Endothelial cell of umbilical vein (primary cell): ENCODE data around the gene GLTP. TPM values are rescaled to one million over a fixed set of nuclear protein-coding genes. Genes with fewer than 3 reads are reported as not detected.

Experiments used
- BruUV-seq: library from RNA; stranded (reverse); fragments of 400-500 nt; replicated peaks from 2 replicates; lab custom pipeline; 2021; lab: Mats Ljungman, UMichigan
- CTCF ChIA-PET: fragments of 300-600, 350-600 bp; sonication (Branson Sonifier 250); formaldehyde crosslinking; loops from one replicate; lab custom pipeline; 2021; ENCODE audit warnings: antibody characterized with exemption, inconsistent platforms; lab: Charles Lee
- POLR2A ChIA-PET: fragments of 300-600, 350-600 bp; sonication (Branson Sonifier 250); formaldehyde crosslinking; loops from one replicate; lab custom pipeline; 2021; ENCODE audit warnings: antibody characterized with exemption, inconsistent platforms; lab: Charles Lee
- DNase-seq: peaks from one replicate; pipeline ENCODE4 v3.0.0-alpha.2; 2011; ENCODE audit warnings: low read depth, low spot score
- FAIRE-seq: peaks from 2 replicates; lab custom pipeline; 2011; peaks lifted over from hg19 to GRCh38; lab: Jason Lieb, UNC
- H2AFZ ChIP-seq: 2 replicates; pipeline ENCODE4 v1.6.0; 2012; ENCODE audit warnings: low read depth, low read length, control low read depth, inconsistent platforms
- H3K27ac ChIP-seq: 2 replicates; pipeline ENCODE4 v1.5.1; 2011; ENCODE audit warnings: low read depth, mild to moderate bottlenecking, control low read depth, low read length, moderate library complexity; ENCODE audit not compliant: insufficient read depth
- H3K27me3 ChIP-seq, 2 experiments: 2 replicates each; pipeline versions ENCODE4 v1.6.0 to v1.6.1; 2011; ENCODE audit warnings: low read length in 2 of 2, mixed read lengths in 1 of 2; ENCODE audit not compliant: control insufficient read depth in 2 of 2, insufficient read depth in 2 of 2
- H3K36me3 ChIP-seq, 2 experiments: 2 replicates in 1 of 2; 3 replicates in 1 of 2; pipeline ENCODE4 v1.5.1; 2011; ENCODE audit warnings: low read length in 2 of 2, mild to moderate bottlenecking in 1 of 2, moderate library complexity in 1 of 2; ENCODE audit not compliant: control insufficient read depth in 2 of 2, insufficient read depth in 2 of 2; ENCODE audit errors: extremely low read depth in 1 of 2
- H3K4me1 ChIP-seq: 3 replicates; pipeline ENCODE4 v1.5.1; 2011; ENCODE audit warnings: mild to moderate bottlenecking, low read length; ENCODE audit not compliant: control insufficient read depth, insufficient read depth; ENCODE audit errors: extremely low read depth
- H3K4me2 ChIP-seq: 2 replicates; pipeline ENCODE4 v1.6.1; 2011; ENCODE audit warnings: low read length, control low read depth, mixed read lengths; ENCODE audit not compliant: insufficient read depth
- H3K4me3 ChIP-seq, 3 experiments: fragments of 200-600 bp in 1 of 3; sonication (generic), shearing (Covaris generic) in 1 of 3; replicated peaks in 1 of 3; 2 replicates each; pipeline ENCODE4 v1.5.1; 2011 to 2016; ENCODE audit warnings: control low read depth in 3 of 3, low read length in 3 of 3, mild to moderate bottlenecking in 2 of 3, inconsistent platforms in 1 of 3, low read depth in 1 of 3, moderate library complexity in 1 of 3; ENCODE audit not compliant: insufficient read depth in 1 of 3
- H3K79me2 ChIP-seq: 2 replicates; pipeline ENCODE4 v1.6.0; 2012; ENCODE audit warnings: low read length, inconsistent platforms; ENCODE audit not compliant: control insufficient read depth, insufficient read depth
- H3K9ac ChIP-seq: replicated peaks from 2 replicates; pipeline ENCODE3; 2011; ENCODE audit warnings: low read length, control low read depth; ENCODE audit not compliant: insufficient read depth; ENCODE audit errors: extremely low read depth
- H3K9me1 ChIP-seq: replicated peaks from 3 replicates; pipeline ENCODE4 v1.6.0; 2011; ENCODE audit warnings: mild to moderate bottlenecking, low read length; ENCODE audit not compliant: control insufficient read depth, insufficient read depth; ENCODE audit errors: extremely low read depth
- H3K9me3 ChIP-seq: replicated peaks from 2 replicates; pipeline ENCODE4 v1.5.1; 2012; ENCODE audit warnings: low read length, inconsistent platforms; ENCODE audit not compliant: control insufficient read depth, insufficient read depth
- H4K20me1 ChIP-seq: replicated peaks from 2 replicates; pipeline ENCODE3; 2011; ENCODE audit warnings: mild to moderate bottlenecking, low read length; ENCODE audit not compliant: control insufficient read depth, insufficient read depth; ENCODE audit errors: extremely low read depth
- CTCF ChIP-seq, 2 donors: IDR thresholded peaks; 1 replicate in 1 of 2; 2 replicates in 1 of 2; pipeline ENCODE4 v1.5.1; 2011; ENCODE audit warnings: low read length in 2 of 2, mild to moderate bottlenecking in 2 of 2, moderate library complexity in 2 of 2, control low read depth in 1 of 2, inconsistent platforms in 1 of 2, low read depth in 1 of 2; ENCODE audit not compliant: insufficient read depth in 1 of 2; ENCODE audit errors: extremely low read depth in 1 of 2
- EZH2 ChIP-seq: IDR thresholded peaks from 2 replicates; pipeline ENCODE4 v1.6.1; 2012; ENCODE audit warnings: borderline replicate concordance, low read depth, mild to moderate bottlenecking, moderate library complexity, low read length, inconsistent platforms; ENCODE audit not compliant: severe bottlenecking
- FOS ChIP-seq: IDR thresholded peaks from 2 replicates; pipeline ENCODE4 v1.6.1; 2011; ENCODE audit warnings: mild to moderate bottlenecking, low read length, moderate library complexity, borderline replicate concordance; ENCODE audit not compliant: insufficient read depth
- GATA2 ChIP-seq: IDR thresholded peaks from 2 replicates; pipeline ENCODE4 v1.7.0; 2011; ENCODE audit warnings: low read depth, mild to moderate bottlenecking, moderate library complexity, mixed read lengths, low read length; ENCODE audit not compliant: insufficient read length, insufficient read depth
- JUN ChIP-seq: IDR thresholded peaks from 2 replicates; pipeline ENCODE4 v1.6.1; 2011; ENCODE audit warnings: borderline replicate concordance, low read depth; ENCODE audit not compliant: insufficient read length, insufficient read depth
- MAX ChIP-seq: IDR thresholded peaks from 2 replicates; pipeline ENCODE4 v1.6.1; 2011; ENCODE audit not compliant: insufficient read depth, insufficient read length
- MYC ChIP-seq: IDR thresholded peaks from one replicate; pipeline ENCODE4 v1.6.1; 2011; ENCODE audit warnings: mild to moderate bottlenecking, low read depth, low read length
- POLR2A ChIP-seq: IDR thresholded peaks from 2 replicates; pipeline ENCODE4 v1.6.1; 2012; ENCODE audit warnings: low read depth, mild to moderate bottlenecking, control low read depth, low read length
- POLR2AphosphoS5 ChIP-seq: IDR thresholded peaks from 2 replicates; pipeline ENCODE4 v1.6.1; 2012; ENCODE audit warnings: low read depth, mild to moderate bottlenecking, control low read depth, low read length, moderate library complexity; ENCODE audit not compliant: insufficient read depth
- dilution Hi-C: fragments of 300-500 bp; cut with MboI; formaldehyde crosslinking; loops from one replicate; pipeline ENCODE4 v1.15.0; 2019; ENCODE audit warnings: low sequenced_read_pairs; ENCODE audit not compliant: extremely low pct_ligation_motif_present
- intact Hi-C: fragments of 100-400 bp; cut with micrococcal nuclease; formaldehyde crosslinking; loops from one replicate; pipeline ENCODE4 v1.10.0; 2022
- polyA plus RNA-seq, 4 experiments: library from polyadenylated mRNA; depleted of rRNA in 3 of 4; stranded (reverse) in 3 of 4; unstranded in 1 of 4; fragments of >200 nt; gene quantifications; 2 replicates each; pipeline versions ENCODE4 v1.2.1 to v1.2.3, GENCODE V29; 2011 to 2012; ENCODE audit warnings: missing spikeins in 1 of 4
- total RNA-seq: library from RNA; stranded (reverse); gene quantifications from 2 replicates; pipeline ENCODE4 v1.2.3, GENCODE V29; 2021

Gene GLTP
- total and polyA plus RNA-seq, 2 donors (not counting 3 experiments of a cell fraction or from before 2014, with no cell fraction given): 21.5 to 46.6 TPM

DNA sequence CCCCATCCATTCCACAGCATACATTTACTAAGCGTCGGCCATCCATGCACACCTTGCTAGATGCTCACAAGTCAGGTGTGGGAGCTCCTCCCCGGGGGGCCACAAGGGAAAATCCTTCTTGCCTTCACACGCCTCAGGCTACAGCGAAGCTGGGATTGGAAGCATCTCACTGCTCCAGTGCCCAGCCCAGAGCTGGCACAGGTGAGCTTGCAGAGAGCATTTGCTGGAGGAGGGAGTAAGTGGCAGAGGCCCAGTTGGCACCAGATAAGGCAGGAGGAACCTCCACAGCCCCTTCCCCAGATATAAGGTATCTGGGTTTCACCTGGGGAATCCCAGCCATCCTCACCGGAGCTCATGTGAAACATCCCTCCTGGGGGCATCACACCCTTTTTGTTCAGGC lies 49.0 kb downstream of the GLTP start:
- H3K9me1 ChIP-seq: no peaks in the 10 kb centered on the region
- H3K27me3 ChIP-seq: no peaks in the 10 kb centered on the region
- BruUV-seq: TSS peak; percentile 11
- no peak for DNase-seq
- no peak overlapping the region for H3K27ac ChIP-seq
- H3K79me2 ChIP-seq: no peaks in the 10 kb centered on the region
- no peaks in the 10 kb centered on the region for H4K20me1 ChIP-seq
- H3K36me3 ChIP-seq: no peaks in the 10 kb centered on the region
- FAIRE-seq: no peak
- ChIA-PET CTCF (interaction anchor here (3.1 to 6.5 kb wide), 2 partner anchors 14 to 25 kb away, joined by 12 to 45 read pairs; no protein-coding TSS in a partner anchor), POLR2A (interaction anchor here (0.6 kb wide), 1 partner anchor 25 kb away, joined by 15 read pairs; no protein-coding TSS in a partner anchor)
- no peak overlapping the region for H2AFZ ChIP-seq
- no peak overlapping the region for H3K4me2 ChIP-seq
- dilution Hi-C loops (no loop called here), intact Hi-C loops (no loop called here)
- no peak overlapping the region for H3K4me3 ChIP-seq
- TF ChIP-seq POLR2AphosphoS5: no peak
- TF ChIP-seq EZH2: no peak
- no peak for TF ChIP-seq MAX
- no peak for TF ChIP-seq JUN
- no peak for TF ChIP-seq POLR2A
- TF ChIP-seq GATA2: no peak
- no peak for TF ChIP-seq FOS
- no peak for TF ChIP-seq MYC
- no peak for TF ChIP-seq CTCF (IDR thresholded peaks at IDR 0.05; ENCODE audit: extremely low read depth in 1 of 2, insufficient read depth in 1 of 2, low read depth in 1 of 2, low read length in 2 of 2)
- peaks cover 14% of the 10 kb centered on the region for H3K4me1 ChIP-seq
- H3K9me3 ChIP-seq: no peaks in the 10 kb centered on the region
- H3K9ac ChIP-seq: no peak overlapping the region
